Suppressor macrophage (primary cell): ENCODE results near the gene EGFR.

ENCODE experiments used
- DNase-seq, 4 experiments: peaks; one replicate each; pipeline ENCODE4 v3.0.0-alpha.2; 2020 to 2022

EGFR gene

GRCh38 chr7:55104712-55105433 lies 86.1 kb downstream of the EGFR start:
- no peak for DNase-seq

DNA sequence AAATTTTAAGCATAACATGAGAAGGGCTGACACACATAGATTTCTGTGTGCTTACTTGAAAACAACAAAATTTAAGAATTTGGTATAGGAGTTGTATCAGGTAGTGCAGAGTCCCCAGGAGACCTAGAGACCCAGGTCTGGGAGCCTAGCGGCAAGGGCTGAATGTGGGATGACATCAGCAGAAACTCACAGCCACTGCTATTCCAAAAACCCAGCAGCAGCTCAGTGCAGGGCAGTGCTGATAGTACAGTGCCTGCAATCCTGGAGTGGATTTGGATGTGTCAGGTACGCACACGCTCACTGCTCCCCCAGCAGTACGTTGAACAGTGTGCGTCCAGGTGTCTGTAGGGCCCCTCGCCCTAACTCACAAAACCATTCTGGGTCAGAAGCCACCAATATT lies 87.1 kb downstream of the EGFR start:
- DNase-seq, result no peak

GRCh38 chr7:55107946-55108345 lies 89.1 kb downstream of the EGFR start:
- DNase-seq, result no peak

DNA sequence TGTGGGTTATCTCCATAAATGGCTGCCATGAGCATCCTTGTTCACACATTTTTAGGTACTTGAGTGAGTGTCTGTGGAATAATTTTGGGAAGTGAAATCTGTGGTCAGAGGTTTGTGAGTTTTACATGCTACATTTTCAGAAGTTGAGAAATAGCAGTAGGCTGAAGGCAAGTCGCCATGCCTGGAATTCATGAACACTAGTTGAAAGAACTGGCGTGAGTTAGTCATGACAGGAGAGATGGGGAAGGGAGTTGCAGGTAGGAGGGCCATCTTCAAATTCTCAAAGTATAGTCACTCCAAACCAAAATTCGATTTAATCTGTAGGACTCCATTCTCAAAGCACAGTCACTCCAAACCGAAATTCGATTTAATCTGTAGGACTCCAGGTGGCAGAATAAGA lies 89.6 kb downstream of the EGFR start:
- DNase-seq, result no peak

DNA sequence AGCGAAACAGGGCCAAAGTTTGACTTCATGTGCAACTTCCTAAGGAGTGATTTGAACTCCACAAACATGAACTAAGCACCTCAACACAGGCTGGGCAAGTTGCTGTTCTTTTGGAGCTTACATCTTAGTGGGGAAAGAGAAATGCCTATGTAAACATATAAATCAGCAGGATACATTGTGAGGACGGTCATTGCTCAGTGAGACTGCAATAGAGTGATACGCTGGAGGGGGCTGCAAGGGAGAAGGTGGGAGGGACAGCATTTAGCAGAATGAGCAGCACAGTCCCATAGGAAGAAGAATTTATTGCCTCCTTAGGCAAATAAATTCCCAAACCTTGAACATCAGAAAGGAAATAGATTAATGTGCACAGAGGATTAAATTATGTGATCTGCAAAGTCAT lies 90.0 kb downstream of the EGFR start:
- no peak for DNase-seq

DNA sequence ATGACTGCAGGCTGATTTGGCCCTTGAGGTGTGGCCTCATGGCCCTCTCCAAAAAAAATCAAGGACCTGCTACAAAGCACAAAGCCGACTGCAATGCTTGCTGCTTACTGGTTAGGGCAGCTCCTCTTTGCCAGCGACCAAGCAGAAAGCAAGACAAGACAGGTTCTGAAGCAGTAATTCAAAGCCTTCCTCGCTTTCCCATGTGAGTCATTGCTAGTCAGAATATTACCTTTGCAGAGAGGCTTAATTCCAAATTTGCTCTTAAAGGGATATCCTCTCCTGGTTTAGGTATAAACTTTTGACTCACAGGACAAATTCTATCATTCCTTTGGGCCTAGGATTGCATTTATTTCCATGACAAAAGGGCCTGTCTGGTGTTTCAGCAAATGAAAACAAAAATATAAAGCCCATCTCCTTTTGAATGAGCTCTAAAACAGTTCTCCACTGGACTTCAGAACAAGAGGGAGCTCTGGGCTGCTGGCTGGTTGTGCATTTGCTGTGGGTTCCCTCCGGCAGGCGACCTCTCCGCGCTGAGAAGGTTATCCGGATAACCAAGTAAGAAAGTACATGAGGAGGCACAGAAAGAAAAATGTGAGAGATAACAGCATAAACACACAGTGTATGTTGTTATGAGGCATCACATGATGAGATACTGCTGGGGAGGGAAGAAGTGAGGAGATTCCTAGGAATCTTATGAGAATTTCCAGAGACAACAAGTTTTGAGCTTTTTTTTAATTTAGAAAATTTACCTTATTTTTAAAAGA lies 90.8 kb downstream of the EGFR start:
- DNase-seq, result no peak

DNA sequence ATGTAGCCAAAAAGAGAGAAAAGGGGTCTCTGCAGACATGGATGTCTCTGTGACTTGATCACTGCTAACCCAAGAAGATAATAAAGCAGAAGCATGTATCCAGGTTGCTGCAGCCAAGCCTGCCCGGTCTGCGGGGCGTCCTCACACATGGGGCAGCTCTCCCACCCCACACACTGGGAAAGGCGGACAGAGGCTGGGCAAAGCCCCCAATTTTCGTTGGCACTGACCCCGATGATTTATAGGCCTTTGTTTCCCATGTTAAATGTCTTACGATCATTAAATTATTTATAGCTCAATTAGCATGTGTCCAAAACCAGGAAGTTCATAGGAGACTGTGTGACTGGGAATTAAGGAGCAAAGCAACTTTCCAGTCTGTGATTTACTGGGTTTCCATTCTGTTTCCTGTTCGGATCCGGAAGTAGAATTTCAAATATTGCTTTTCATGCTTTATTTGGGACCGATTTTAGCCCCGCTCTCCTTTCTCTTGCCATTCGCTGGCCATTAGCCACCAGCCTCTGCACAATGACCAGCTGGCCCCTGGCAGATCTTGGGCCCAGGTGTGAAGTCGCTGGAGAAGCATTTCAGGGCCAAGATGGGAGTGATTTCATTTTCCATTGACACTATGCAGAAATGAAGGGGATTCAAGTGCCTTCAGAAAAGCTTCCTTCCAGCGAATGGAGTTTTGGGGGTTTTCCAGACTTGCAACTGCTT lies 91.6 kb downstream of the EGFR start:
- no peak for DNase-seq

- DNase-seq, result no peak
Measured at GRCh38 chr7:55110993-55111361, 92.2 kb downstream of the EGFR start.

DNA sequence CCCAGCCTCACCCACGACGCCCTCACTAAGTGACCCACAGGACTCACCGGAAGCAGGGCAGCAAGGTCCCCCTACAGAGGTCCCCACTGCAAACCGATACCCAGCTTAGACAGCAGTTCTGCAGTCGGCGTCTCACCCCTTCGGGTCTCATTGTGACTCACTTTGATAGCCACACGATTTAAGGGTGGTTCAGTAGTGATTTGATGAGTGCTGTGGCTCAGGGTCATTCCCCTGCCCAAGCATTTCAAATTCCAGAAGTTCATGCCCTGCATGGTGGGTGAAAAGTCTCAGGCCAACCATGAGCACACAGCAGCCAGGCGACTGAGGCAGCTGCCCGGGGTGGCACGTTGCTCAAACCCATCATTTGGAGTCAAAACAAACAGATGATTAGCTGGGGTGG lies 93.2 kb downstream of the EGFR start:
- no peak for DNase-seq

- no peak for DNase-seq
Measured at GRCh38 chr7:55113760-55114540, 95.1 kb downstream of the EGFR start.

GRCh38 chr7:55117286-55117685 lies 98.5 kb downstream of the EGFR start:
- no peak for DNase-seq

- no peak for DNase-seq
Measured at GRCh38 chr7:55118426-55118825, 99.6 kb downstream of the EGFR start.

DNA sequence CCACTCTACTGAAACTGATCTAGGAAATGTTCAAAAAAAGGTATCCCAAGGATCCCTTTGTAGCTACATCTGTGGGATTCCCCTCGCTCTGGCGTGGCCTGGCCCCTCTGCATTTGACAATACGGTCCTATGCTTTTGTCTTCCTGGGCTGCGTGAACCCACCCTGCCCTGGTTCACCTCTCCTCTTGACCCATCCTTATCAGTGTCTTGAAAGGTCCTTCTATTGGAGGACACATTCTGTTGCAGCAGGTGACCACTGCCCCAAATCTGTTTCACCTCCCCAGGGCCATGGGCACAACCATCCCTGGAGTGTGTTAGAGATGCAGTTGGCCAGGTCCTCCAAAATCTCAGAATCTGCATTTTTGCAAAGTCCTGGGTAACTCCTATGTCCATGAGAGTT lies 100.8 kb downstream of the EGFR start:
- no peak for DNase-seq

- DNase-seq, result no peak
Measured at GRCh38 chr7:55120074-55120473, 101.3 kb downstream of the EGFR start.

DNA sequence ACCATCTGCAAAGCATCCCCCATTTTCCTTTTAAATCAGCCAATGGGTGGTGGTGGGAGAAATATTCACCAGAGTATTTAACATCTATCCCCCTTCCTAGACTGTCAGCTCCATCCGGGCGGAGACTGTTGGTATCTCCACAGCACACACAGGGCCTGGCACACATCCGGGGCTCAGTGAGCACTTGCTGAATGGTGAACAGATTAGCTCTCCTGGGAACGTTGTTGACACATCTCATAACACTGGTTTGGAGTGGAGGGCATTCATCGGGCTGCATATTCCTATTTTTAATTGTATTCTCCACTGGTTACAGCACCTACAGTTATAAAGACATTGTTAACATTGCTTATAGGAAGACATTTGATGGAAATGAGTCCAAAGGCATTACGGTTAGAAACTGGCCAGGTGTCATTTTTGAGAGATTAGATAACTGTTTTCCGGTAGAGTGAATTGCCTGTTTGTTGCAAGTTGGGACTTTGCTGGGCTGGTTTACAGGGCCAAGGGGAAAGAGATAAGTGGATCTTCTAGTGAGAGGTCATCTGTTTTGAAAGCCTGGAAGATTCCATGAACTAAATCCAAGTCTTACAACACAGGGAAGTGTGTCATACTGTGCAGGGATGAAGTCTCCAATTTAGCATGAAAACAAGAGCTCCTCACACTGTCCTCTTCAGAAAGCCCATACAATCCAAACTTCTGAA lies 101.8 kb downstream of the EGFR start:
- DNase-seq, result no peak

DNA sequence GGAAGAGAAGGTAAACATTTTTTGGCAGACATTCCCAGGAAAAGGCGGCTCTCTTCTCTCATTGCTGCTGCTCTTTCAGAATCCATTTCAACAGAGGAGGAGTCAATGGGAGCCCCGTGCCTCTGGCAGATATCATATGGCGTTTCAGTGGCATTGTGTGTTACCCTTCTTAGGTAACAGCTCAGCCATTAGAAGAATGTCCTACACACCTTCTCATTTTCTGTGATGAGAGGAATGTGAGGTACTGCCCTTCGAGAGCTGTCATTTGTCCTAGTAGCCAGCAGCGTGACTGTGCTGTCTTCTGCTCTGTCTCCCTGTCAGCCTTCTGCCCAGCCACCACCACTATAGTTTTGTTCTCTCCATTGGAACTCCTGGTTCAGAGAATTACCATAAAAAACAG lies 102.4 kb downstream of the EGFR start:
- no peak for DNase-seq

DNA sequence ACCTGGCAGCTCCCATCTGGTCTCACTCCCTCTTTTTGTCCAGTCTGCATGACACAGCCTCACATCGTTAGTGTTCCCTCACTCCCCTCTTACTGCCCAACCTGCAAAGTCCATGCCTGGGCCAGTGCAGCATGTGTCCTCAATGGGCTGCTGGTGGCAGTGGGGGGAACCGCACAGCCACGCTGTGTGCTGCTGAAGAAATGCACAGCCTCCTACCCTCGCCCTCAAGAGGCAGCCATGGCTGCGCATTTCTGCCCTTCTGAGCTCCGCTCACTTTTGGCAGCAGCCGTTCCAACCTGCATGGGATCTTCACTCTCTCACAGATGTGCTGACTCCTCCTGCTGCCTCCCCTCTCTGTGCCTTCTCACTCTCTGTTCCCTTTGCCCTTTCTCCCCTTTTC lies 103.4 kb downstream of the EGFR start:
- DNase-seq, result no peak

GRCh38 chr7:55124989-55125875 lies 106.4 kb downstream of the EGFR start:
- no peak for DNase-seq

DNA sequence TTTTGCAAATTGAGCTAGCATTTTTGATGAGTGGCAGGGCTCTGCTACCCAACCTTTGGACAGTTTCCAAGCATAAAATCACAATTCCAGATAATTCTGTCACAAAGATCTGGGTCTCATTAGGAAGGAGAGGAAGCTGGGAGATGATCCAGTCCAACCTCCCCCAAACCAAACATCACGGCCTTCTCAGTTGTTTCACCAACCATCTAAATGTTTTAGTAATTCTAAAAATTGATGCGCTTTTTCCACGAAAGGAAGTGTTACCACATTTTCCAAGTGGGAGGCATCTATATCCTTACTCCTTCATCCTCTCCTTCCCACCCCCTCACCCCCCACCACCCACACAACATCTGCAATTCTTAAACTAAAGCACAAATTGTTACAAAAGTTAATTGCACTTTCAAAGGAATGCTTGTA lies 108.3 kb downstream of the EGFR start:
- no peak for DNase-seq

DNA sequence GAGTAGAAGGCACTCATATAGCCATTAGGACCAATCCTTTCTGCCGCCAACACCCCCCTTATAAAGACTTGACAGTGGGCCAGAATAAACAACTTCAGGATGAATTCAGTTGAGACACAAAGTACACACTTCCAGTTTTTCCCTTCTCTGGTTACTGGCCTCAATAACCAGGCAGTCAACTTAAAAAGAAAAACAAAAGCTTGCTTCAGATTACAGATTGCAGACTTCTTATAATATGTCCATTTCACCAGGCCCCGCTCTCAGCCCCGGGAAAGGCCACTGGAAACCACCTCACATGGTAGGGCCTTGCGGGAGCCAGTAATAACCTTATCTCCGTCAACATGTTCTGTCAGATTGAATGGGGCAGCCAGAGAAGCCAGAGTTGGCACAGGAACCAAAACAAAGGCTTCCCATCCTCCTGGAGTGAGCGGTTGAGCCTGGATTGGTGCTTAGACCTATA lies 108.8 kb downstream of the EGFR start:
- no peak for DNase-seq
